Keratinocyte (primary cell): Measurements from ENCODE around the gene ANKRD39. TPM values are rescaled to one million over a fixed set of nuclear protein-coding genes. Genes with fewer than 3 reads are reported as not detected.

ENCODE experiments used
- DNase-seq: peaks from one replicate; pipeline ENCODE4 v3.0.0-alpha.2; 2011; ENCODE audit warnings: low read depth, missing footprints, low spot score
- FAIRE-seq: peaks from 2 replicates; lab custom pipeline; 2011; peaks lifted over from hg19 to GRCh38; lab: Jason Lieb, UNC
- H2AFZ ChIP-seq: 2 replicates; pipeline ENCODE4 v1.6.0; 2012; ENCODE audit warnings: low read length, control low read depth, inconsistent platforms; ENCODE audit not compliant: control insufficient read depth
- H3K27ac ChIP-seq: 2 replicates; pipeline ENCODE4 v1.5.1; 2011; ENCODE audit warnings: low read length; ENCODE audit not compliant: control insufficient read depth, insufficient read depth
- H3K27me3 ChIP-seq: 3 replicates; pipeline ENCODE4 v1.6.0; 2011; ENCODE audit warnings: low read length; ENCODE audit not compliant: control insufficient read depth, insufficient read depth; ENCODE audit errors: extremely low read depth
- H3K36me3 ChIP-seq, 2 experiments: 2 replicates in 1 of 2; 3 replicates in 1 of 2; pipeline ENCODE4 v1.5.1; 2011; ENCODE audit warnings: low read length in 2 of 2, mild to moderate bottlenecking in 1 of 2; ENCODE audit not compliant: control insufficient read depth in 2 of 2, insufficient read depth in 2 of 2; ENCODE audit errors: extremely low read depth in 1 of 2
- H3K4me1 ChIP-seq: 3 replicates; pipeline ENCODE4 v1.5.1; 2011; ENCODE audit warnings: low read length; ENCODE audit not compliant: control insufficient read depth, insufficient read depth; ENCODE audit errors: extremely low read depth
- H3K4me2 ChIP-seq: 3 replicates; pipeline ENCODE4 v1.6.0; 2011; ENCODE audit warnings: low read depth, low read length; ENCODE audit not compliant: control insufficient read depth, insufficient read depth; ENCODE audit errors: extremely low read depth
- H3K4me3 ChIP-seq, 3 experiments: fragments of 200-600 bp in 1 of 3; sonication (generic) in 1 of 3; 2 replicates in 2 of 3; 3 replicates in 1 of 3; pipeline ENCODE4 v1.5.1; 2011 to 2016; ENCODE audit warnings: low read length in 3 of 3, mild to moderate bottlenecking in 3 of 3, control low read depth in 2 of 3, inconsistent platforms in 1 of 3, low read depth in 1 of 3, mixed read lengths in 1 of 3, mixed run types in 1 of 3, moderate library complexity in 1 of 3; ENCODE audit not compliant: control insufficient read depth in 2 of 3, insufficient read depth in 2 of 3; ENCODE audit errors: extremely low read depth in 1 of 3
- H3K79me2 ChIP-seq: 2 replicates; pipeline ENCODE4 v1.6.0; 2012; ENCODE audit warnings: low read length; ENCODE audit not compliant: control insufficient read depth, insufficient read depth
- H3K9ac ChIP-seq: 3 replicates; pipeline ENCODE4 v1.6.0; 2011; ENCODE audit warnings: low read length; ENCODE audit not compliant: control insufficient read depth, insufficient read depth; ENCODE audit errors: extremely low read depth
- H3K9me1 ChIP-seq: 3 replicates; pipeline ENCODE4 v1.6.0; 2011; ENCODE audit warnings: low read length; ENCODE audit not compliant: control insufficient read depth, insufficient read depth; ENCODE audit errors: extremely low read depth
- H3K9me3 ChIP-seq: 2 replicates; pipeline ENCODE4 v1.5.1; 2012; ENCODE audit warnings: low read depth, low read length; ENCODE audit not compliant: control insufficient read depth
- H4K20me1 ChIP-seq: 3 replicates; pipeline ENCODE4 v1.6.0; 2011; ENCODE audit warnings: low read length; ENCODE audit not compliant: control insufficient read depth, insufficient read depth; ENCODE audit errors: extremely low read depth
- EZH2 ChIP-seq: IDR thresholded peaks from one replicate; pipeline ENCODE4 v1.6.1; 2012; ENCODE audit warnings: inconsistent platforms, mild to moderate bottlenecking, low read length, moderate library complexity
- dilution Hi-C: fragments of 300-500 bp; cut with MboI; formaldehyde crosslinking; loops from one replicate; pipeline ENCODE4 v1.7.0; 2020; ENCODE audit warnings: low sequenced_read_pairs; ENCODE audit not compliant: extremely low pct_ligation_motif_present
- polyA plus RNA-seq, 5 experiments: library from polyadenylated mRNA; depleted of rRNA in 3 of 5; stranded (reverse) in 3 of 5; stranded (forward) in 1 of 5; unstranded in 1 of 5; fragments of >200 nt; gene quantifications; 1 replicate in 1 of 5; 2 replicates in 3 of 5; 3 replicates in 1 of 5; pipeline versions ENCODE4 v1.2.1 to v1.2.3, GENCODE V29; 2011 to 2012; ENCODE audit warnings: missing spikeins in 2 of 5, low read depth in 1 of 5, low replicate concordance in 1 of 5
- TF ChIP-seq, protein P1 (sequence below), 3 experiments: IDR thresholded peaks in 1 of 3; conservative IDR thresholded peaks in 1 of 3; optimal IDR thresholded peaks in 1 of 3; 2 replicates in 2 of 3; 3 replicates in 1 of 3; pipeline versions ENCODE3 to v1.5.1; 2011; ENCODE audit warnings: low read length in 3 of 3, mild to moderate bottlenecking in 3 of 3, moderate library complexity in 2 of 3, control low read depth in 1 of 3, inconsistent platforms in 1 of 3; ENCODE audit not compliant: insufficient read depth in 2 of 3; ENCODE audit errors: extremely low read depth in 1 of 3

Gene ANKRD39
- polyA plus RNA-seq, 1 donor (not counting 4 experiments of a cell fraction or from before 2014, with no cell fraction given): 7.2 TPM

DNA sequence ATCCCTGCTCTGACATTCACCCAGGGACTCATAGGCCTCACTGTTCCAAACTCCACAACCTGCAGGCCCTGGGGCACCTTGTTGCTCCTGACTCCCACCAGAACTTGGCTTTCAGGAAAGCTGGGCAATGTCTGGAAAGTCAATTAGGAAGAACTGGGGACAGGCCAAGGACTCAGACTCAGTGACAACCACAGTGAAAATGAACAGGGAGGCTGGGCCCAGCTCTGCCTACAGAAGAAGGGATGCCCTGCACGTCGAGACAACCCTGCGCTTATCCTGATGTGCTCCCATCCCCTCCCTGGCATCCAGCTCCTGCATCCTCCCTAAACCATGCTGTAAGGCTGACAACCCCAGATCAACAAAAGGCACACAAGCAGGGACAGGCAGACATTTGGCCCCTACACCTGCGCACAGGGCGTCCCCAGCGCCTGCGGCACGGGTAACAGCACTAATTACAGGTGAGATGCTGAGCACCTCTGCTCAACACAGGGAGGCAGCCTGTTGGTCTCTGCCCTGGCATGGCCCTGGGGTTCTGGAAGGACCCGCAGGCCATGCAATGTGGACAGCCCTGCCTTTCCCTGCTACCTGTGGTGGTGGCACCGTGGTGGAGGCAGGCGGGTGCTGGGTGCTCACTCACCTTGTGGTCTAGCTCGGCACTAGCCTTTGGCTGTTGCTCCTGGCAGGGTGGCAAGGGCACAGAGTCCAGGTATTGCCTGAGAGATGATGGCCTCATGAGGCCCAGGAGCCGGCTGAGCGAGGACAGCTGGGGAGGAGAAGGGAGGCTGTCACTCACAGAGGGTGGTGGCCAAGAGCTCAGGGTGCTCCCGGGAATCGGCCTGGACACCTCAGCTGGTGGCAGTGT lies 35.7 kb upstream of the ANKRD39 start:
- H3K4me1 ChIP-seq: peaks cover 27% of the 10 kb centered on the region
- no peak for FAIRE-seq
- H3K36me3 ChIP-seq: no peaks in the 10 kb centered on the region

DNA sequence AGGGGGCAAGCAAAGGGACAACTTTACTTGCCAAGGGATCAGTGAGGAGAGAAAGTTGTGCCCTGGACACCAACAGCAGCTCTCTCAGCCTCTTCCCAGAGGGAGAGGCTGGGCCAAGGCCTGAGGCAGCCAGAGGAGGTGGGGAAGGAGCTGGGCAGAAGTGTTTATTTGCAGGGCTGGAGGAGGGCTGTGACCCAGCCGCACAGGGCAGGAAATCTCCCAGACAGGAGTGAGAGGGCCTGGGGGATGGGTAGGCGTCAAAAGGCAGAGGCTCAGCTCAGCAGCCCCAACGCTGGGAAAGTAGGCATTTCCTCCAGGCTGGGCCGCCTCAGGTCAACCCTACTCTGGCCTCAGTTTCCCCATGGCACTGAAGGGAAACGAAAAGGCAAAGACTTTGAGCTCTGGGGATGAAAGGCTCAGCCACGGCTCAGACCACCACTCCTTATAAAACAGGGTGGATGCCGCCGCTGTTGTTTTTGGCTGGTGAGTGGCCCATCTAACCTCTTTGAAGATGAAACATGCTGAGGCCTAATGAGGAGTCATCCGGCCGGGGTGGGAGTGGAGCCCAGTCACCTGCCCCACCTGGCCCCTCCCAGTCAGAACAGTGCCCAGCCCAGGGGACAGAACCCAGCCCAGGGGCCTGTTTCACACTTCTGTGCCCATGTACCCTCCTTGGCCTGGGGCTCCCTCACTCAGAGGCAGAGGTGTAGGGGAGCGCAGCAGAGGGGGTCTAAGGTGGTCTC lies 33.9 kb upstream of the ANKRD39 start:
- no peak overlapping the region for H3K4me2 ChIP-seq
- no peak overlapping the region for H2AFZ ChIP-seq

More for the DNA sequence above, 35.7 kb upstream of the ANKRD39 start:
- H3K4me2 ChIP-seq: no peak overlapping the region
- H3K27me3 ChIP-seq: no peaks in the 10 kb centered on the region
- H2AFZ ChIP-seq: no peak overlapping the region
- no peaks in the 10 kb centered on the region for H3K9me1 ChIP-seq
- H3K79me2 ChIP-seq: no peaks in the 10 kb centered on the region
- H3K9me3 ChIP-seq: no peaks in the 10 kb centered on the region
- H3K4me3 ChIP-seq: no peak overlapping the region
- dilution Hi-C loops: no loop called here
- H3K27ac ChIP-seq: no peak overlapping the region
- H4K20me1 ChIP-seq: no peaks in the 10 kb centered on the region
- TF ChIP-seq EZH2: no peak
- TF ChIP-seq, protein P1, sequence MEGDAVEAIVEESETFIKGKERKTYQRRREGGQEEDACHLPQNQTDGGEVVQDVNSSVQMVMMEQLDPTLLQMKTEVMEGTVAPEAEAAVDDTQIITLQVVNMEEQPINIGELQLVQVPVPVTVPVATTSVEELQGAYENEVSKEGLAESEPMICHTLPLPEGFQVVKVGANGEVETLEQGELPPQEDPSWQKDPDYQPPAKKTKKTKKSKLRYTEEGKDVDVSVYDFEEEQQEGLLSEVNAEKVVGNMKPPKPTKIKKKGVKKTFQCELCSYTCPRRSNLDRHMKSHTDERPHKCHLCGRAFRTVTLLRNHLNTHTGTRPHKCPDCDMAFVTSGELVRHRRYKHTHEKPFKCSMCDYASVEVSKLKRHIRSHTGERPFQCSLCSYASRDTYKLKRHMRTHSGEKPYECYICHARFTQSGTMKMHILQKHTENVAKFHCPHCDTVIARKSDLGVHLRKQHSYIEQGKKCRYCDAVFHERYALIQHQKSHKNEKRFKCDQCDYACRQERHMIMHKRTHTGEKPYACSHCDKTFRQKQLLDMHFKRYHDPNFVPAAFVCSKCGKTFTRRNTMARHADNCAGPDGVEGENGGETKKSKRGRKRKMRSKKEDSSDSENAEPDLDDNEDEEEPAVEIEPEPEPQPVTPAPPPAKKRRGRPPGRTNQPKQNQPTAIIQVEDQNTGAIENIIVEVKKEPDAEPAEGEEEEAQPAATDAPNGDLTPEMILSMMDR (optimal IDR thresholded peaks at IDR 0.05 in 1 of 3, IDR thresholded peaks at IDR 0.05 in 1 of 3, conservative IDR thresholded peaks at IDR 0.05 in 1 of 3; ENCODE audit: extremely low read depth in 1 of 3, insufficient read depth in 2 of 3, low read length in 3 of 3): no peak
- H3K9ac ChIP-seq: no peak overlapping the region
- no peak for DNase-seq

More for the DNA sequence above, 33.9 kb upstream of the ANKRD39 start:
- Histone ChIP-seq H3K27ac (no peak overlapping the region), H4K20me1 (no peaks in the 10 kb centered on the region), H3K4me3 (no peak overlapping the region), H3K79me2 (no peaks in the 10 kb centered on the region), H3K4me1 (peaks cover 41% of the 10 kb centered on the region), H3K9me3 (no peaks in the 10 kb centered on the region), H3K9ac (no peak overlapping the region), H3K9me1 (no peaks in the 10 kb centered on the region), H3K36me3 (no peaks in the 10 kb centered on the region), H3K27me3 (no peaks in the 10 kb centered on the region)
- no peak for TF ChIP-seq EZH2
- TF ChIP-seq, protein P1 (optimal IDR thresholded peaks at IDR 0.05 in 1 of 3, IDR thresholded peaks at IDR 0.05 in 1 of 3, conservative IDR thresholded peaks at IDR 0.05 in 1 of 3; ENCODE audit: extremely low read depth in 1 of 3, insufficient read depth in 2 of 3, low read length in 3 of 3): no peak
- dilution Hi-C loops: no loop called here
- FAIRE-seq: no peak
- DNase-seq: no peak
